HG03520 (cell line): Measurements from ENCODE around the gene WDFY4.

Experiments used
- ATAC-seq: cut with Tn5 transposase; IDR thresholded peaks from one replicate; pipeline ENCODE4 v1.9.1; 2021; ENCODE audit warnings: mild to moderate bottlenecking, moderate library complexity; ENCODE audit not compliant: unreplicated experiment

Gene WDFY4

DNA sequence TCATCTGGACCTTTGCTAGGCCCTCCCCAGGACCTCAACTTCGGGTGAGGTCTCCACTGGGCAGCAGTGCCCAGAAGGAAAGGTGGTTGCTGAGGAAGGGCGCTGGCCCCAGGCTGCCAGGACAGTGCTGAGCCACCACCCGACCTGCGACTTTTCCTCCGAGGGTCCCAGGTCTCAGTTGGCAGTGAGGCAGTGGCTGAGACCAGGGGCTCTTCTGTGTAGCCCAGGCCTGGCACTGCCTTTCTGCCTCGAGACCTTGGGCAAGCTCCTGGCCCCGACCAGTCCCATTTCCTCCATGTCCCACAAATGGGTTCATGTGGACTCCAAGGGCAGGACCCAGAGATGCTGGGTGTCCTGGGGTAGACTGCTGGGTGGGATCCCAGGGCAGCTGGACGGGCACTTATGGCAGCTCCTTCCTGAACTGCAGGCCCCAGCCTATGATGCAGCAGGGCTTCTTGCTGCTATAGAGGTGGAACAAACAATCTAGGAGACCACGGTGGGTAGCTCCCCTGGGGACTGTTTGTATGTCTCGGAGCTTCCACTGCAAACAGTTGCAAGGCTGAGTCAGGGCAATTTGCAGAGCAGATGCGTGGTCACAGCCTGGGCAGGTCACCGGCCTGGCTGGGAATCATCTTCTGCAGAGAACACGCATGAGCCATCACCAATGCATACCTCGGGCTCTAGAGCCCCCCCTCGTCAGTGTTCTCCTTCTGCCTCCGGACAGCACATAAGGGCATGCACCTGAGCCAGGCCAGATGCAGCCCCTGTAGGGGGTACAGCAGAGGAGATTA is 272.9 kb downstream of the WDFY4 start:
- ATAC-seq: no peak

DNA sequence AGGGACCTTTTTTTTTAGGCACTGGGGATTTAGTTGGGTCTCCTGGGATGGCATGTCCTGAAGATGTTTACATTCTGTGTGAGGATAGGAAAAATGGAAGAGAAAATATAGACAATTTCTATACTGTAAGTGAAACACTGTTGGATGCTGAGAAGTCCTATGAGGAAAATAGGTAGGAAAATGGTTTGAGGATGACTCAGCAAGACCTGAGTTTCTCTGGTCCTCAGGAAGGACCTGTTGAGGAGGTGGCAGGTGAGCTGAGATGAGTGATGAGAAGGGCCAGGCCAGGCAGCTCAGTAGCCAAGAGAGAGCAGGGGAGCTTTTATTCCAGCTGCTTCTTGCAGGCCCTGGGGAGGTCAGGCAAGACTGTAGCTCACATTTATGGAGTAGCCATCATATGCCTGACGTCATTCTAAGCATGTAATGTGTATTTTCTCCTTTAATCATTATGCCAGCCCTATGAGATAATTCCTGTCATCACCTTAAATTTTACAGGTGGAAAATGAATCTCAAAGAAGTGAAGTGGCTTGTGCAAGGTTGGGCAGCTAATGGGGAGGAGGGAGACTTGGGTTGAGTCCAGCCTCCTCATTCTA is 274.0 kb downstream of the WDFY4 start:
- ATAC-seq: no peak

DNA sequence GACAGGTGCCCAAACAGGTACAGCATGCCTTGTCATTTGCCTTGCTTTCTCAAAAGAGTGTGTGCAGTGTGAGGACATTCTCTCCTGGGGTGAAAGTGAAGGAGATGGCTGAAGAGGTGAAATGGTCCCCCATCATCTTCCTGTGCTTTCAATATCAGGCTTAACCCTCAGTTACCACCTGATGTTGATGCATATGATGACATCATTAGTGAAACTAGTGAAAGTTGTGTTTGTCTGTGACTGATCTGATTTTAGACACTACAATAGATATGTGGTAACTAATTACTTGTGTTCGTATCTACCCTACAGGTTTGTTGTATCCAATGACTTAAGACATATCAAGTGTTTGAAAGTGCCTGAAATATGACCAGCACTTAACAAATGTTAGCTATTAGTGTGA is 279.4 kb downstream of the WDFY4 start:
- ATAC-seq: no peak

DNA sequence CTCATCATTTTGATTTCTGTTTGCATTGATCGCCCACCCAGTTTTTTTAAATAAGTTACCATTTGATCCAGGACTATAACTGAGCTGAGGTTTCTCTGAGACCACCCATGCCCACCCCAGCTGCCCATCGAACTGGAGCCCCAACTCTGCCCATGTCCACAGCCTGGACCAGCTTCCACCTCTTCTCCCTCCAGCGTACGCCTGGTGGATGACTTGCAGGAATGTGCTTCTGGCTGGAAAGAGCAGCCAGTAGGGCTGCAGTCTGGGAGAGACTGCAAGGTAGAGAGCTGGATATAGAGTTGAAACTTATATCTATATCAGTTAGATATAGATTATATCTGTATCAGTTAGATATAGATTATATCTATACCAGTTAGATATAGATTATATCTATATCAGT is 280.8 kb downstream of the WDFY4 start:
- ATAC-seq: no peak

DNA sequence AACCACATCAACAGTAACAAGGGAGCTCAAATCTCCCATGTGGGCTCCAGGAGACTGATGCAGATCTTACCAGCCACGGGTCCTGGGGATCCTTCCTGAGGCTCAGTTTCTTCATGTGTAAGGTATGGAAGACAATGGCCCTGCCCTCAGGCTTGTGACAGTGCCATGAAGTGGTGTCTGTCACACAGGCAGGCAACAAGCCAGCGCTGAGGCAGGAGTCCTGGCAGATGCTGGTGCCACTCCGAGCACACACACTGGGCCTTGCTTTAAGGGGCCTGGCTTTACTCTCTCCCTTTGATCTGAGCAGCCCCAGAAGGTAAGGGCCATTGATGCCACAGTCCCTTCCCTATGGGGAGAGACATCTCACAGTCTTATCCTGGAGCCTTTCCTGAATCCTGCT is 283.4 kb downstream of the WDFY4 start:
- no peak for ATAC-seq

DNA sequence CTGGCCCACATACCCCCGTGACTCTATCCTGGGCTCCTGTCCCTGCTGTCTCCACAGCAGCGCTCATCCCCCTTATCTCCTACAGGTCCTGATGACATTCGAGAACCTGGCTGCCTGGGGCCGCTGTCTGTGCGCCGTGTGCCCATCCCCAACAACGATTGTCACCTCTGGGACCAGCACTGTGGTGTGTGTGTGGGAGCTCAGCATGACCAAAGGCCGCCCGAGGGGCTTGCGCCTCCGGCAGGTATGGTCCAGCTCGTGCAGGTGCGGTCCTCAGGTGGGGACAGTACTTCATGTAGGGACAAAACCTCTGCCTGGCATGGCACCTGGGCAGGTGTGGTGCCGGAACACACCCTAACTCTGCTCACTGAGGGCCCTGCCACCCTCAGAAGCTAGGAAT is 285.4 kb downstream of the WDFY4 start:
- ATAC-seq: no peak

DNA sequence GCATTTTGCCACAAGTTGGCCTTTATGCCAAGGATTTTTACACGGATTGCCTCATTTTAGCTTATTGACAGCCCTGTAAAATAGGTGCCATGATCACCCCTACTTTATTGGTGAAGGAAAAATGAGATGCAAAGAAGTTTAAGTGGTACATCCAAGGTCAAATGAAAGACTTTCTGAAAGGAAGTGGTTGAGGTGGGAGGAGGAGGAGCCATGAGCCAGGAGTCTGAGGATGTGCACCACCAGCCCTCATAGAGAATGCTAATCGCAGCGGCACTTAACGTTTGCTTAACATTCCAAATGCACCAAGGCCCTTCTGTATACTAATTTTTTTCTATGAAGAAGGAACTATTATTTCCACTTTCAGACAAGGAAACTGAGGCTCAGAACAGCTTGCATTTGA is 286.0 kb downstream of the WDFY4 start:
- no peak for ATAC-seq

DNA sequence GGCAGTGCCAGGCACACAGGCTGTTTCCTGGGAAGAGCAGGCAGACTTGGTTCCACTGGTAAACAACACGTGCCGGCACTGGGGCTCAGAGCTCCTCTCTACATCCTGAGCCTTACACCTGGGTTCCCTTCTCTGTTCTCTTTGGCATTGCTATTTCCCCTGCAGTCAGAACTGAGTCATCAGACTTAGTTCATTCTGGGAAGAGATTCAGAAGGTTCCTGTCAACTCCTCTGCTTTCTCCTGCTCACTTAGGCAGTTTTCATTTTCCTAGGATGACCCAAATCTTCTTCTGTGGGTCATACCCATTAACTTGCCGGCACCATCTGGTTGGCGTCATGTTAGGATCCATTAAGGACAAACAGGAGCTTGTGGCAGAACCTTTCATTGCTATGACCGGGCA is 288.4 kb downstream of the WDFY4 start:
- no peak for ATAC-seq

DNA sequence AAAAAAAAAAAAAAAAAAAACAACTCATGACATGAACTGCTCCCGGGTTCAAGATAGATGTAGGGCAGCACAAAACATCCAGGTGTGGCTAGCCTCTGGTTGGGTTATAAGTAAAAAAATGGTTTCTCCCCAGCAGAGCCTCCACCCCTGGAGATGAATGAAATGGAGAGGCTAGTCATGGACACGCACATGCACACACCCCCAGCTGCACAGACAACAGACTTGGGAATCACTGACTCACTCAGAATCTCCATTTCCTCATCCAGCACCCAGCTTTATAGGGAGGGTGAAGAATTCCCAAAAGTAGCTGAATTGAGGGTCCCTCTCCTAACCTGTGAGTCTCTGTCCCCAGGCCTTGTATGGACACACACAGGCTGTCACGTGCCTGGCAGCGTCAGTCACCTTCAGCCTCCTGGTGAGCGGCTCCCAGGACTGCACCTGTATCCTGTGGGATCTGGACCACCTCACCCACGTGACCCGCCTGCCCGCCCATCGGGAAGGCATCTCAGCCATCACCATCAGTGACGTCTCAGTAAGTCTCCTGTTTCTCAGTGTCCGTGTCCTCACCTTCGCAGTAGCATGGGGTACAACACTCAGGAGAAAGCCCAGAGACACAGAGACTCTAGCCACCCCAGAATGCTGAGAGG is 290.0 kb downstream of the WDFY4 start:
- ATAC-seq: no peak

DNA sequence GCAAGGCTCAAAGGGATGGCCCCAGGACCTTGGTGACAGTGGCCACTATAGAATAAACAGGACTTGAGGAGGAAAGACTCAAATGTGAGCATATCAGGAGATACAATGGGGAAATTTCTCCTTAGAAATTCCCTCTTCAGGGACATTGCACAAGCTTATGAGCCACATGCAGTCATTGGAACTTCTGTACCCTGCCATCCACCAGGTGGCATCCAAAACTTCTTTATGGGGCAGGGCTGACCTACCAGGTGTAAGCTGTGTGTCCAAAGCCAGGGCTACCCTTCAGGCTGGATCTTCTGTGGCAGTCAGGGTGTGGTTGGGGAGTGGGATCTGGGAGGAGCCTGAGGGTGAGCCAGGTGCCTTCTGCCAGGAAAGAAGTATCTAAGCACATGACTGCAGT is 291.5 kb downstream of the WDFY4 start:
- ATAC-seq: no peak

DNA sequence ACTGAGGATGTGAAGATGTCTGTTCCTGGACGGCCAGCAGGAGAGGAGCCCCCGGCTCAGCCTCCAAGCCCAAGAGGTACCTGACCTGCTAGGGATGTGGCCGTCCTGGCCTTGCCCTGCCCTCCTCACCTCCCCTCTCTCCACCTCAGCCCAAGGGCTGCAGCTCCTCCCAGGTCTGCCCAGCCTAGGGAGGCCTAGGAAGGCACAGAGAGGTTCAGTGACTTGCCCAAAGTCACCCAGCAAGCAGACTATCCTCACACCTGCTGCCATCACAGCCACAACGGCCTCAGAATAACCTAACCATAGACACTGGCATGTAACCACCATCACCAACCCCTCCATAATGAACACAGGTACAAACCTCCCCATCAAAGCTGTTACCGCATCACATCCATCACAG is 293.6 kb downstream of the WDFY4 start:
- ATAC-seq: no peak

DNA sequence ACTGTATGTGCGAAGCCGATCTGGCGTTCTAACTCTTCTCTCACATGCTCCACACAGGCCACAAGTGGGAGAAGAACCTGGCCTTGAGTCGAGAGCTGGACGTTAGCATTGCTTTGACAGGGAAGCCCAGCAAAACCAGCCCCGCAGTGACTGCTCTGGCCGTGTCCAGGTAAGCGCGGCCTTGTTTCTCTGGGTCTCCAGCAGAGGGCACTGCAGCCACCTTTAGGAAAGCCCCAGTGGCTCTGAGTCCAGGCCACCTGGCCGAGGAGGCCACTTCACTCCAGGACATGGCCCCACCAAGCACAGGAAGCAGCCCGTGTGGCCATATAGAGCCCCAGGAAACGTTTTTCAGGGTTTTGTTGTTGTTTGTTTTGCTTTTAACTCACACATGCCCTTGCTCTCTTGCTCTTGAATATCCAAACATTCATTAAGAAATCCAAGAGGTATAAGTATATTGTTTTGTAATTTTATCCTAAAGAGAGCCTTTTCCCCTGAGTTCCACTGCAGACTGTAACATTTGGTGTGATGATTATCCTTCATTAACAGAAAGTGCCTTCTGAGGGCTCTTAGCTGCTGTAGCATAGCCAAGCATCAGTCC is 296.7 kb downstream of the WDFY4 start:
- ATAC-seq: no peak

DNA sequence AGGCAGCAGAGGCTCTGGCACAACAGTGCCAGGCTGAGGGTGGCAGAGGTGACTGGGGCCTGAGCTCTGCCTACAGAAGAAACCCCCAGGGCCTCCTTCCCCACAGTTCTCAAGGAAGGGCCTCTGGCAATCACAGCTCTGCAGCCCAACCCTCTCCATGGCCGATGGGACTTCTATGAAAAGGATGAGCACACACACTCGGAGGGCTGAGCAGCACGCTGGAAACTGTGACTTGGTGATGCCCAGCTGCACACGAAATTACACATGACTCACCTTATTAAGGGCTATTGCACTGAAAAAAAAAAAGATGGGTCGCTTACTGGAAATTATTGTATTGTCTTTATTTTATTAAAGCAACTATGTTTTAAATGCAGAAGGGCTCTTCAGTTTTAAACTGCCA is 297.9 kb downstream of the WDFY4 start:
- ATAC-seq: no peak

DNA sequence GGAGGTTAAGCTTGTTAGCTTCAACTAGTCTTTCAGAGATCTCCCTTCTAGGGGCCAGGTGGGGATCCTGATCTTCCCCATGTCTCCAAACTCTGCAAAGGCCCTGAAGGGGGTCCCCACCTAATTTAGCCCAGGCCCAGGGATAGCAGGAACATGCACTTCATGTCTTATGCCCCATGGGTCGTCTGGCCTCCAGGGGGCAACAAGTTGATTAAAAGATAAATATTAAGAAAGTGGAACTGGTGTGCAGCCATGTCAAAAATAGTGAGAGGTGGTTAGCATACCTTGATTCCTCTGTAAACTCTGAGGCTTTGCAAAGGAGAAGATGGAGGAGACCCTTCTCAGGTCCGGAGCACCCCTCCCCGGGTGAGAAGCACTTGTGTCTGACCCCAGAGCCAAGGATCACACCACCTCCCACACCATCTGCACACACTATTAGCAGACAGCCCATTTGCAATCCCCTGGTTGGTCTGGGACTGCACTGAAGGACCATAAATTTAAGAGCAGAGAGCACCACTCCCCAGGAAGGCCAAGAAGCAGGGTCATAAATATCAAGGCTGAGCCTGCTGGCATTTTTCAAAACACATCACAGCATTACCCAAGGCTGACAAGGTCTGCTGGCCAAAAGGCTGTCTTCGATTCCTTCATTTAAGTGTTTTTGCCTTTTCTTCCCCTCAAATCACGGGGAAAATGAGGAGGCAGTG is 299.1 kb downstream of the WDFY4 start:
- ATAC-seq: no peak

DNA sequence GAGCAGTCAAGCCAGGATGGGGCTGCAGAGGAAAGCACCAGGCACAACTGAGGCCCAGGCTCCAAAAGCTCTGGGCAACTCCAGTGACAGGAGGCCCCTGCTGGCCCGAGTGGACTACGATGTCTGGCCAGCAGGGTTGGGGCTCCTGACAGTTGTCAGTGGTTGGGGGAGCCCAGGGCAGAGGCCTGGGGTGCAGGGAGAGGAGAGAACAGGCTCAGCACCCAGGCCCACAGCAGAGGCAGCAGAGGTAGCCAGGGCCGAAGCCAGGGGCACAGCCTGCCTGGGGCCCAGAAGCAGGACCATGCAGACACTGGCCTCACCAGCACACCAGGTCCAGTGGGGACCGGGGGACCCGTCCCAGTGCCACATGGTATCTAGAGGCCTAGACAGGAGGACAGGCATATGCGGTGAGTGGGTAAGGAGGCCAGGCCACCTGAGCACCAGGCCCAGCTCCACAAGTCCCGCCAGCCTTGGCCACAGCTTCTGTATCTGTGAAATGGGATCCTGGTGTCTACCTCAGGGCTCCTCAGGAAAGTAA is 301.0 kb downstream of the WDFY4 start:
- ATAC-seq: no peak

DNA sequence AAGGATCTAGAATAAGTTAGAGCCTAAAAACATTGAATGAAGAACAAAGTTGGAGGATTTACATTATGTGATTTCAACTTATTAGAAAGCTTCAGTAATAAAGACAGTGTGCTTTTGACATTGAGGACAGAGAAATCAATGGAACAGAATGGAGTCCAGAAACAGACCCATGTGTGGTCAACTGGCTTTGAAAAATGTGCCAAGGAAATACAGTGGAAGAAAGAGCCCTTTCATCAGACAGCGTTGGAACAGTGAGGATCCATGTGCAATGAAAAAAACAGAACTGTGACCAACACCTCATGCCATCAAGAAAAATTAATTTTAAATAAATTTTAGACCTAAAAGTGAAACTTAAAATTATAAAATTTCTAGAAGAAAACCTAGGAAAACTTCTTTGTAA is 305.6 kb downstream of the WDFY4 start:
- no peak for ATAC-seq

DNA sequence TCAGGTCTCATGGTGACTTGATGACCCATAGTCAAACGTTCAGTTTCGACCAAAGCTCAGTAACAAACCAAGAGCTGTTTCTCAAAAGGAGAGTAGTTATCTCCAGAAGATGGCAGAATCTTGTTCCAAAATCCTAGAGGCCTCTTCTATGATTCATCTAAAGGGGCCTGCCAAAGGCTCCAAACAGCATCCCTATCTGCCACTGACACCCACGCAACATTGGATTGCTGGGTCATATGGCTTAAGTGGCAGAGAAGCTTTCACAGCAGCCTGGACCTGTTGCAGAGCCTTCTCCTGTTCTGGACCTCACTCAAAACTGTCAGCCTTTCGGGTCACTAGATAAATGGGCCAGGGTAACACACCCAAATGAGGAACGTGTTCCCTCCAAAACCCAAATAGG is 309.0 kb downstream of the WDFY4 start:
- no peak for ATAC-seq

DNA sequence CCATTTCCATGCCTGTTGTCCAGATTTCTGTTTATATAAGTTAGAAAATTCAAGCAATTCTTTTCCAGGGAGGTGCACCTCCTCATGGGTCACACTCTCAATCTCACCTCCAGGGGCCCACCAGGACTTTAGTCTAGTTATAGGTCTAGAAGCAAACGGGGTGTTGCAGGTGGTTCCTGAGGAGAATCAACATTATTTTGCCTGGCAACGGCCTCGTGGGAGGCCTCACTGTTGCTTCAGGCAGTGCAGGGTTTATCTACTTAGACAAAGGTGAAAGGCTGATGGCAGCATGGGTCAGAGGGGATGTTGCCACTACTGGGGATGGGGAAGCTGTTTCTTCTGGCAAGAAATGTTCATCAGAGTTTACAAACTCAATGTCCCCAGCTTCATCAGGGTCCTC is 311.7 kb downstream of the WDFY4 start:
- no peak for ATAC-seq

DNA sequence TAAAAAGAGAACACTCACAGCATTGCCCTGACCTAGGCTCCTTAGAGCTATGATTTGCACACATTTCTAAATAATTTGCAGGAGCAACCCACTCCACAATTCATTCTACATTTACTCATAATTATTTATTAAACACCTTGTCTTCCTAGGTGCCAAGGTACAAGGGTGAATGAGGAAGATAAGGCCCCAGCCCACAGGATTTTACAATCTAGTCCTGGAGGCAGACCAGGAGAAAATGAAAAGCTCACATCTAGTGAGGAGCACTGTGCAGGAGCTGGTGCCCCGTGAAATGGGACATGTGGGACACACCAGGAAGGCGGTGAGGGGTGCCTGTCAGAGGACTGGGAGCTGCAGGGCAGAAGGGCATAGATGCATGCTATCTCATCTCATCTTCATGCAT is 314.7 kb downstream of the WDFY4 start:
- no peak for ATAC-seq

DNA sequence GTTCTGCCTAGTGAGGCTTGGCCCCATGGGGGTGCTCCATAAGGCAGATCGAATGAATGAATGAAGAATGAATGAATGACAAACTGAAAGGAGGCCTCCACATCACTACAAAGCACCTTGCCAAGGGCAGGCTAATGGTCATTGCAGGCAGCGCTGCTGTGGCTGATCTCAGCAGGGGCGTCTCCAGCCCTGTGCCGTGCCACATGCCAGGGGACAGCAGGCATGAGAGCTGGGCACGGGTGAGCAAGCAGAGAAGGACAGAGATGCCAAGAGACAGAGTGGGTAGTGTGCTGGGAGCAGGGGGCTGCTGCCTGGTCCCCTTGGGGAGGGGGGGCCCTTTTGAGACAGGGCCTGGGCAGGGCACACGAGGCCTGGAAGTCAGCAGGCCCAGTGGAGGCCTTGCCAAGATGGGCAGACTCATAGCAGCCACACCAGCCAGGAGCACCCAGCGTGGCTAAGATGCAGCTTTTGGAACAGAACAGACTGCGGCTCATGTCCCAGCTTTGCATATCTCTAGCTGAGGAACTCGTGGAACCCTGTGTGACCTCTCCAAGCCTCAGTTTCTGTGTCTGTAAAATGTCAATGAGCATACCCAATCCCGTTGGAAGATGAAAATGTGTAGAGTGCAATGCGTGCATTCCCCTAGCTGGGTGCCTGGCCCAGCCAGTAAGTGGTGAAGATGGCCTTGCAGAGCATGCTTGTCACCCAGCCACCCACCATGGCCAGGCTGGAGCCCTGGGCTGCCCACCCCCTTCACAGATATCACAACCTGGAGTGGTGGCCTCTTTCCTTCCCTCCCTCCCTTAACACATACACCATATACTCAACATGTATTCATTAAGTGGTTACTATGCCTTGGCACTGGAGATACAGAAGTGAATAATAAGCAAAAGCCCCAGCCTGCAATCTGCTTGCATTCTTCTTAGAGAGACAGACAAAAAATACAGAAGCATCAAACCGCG is 316.0 kb downstream of the WDFY4 start:
- ATAC-seq: no peak
